GM10266 (cell line): Measurements from ENCODE around the gene PPP2R5B.

Experiments used
- DNase-seq: peaks from one replicate; pipeline ENCODE4 v3.0.0; 2012; ENCODE audit errors: extremely low spot score
- TF ChIP-seq, protein P1 (sequence below): IDR thresholded peaks from 2 replicates; pipeline ENCODE4 v1.5.1; 2012; ENCODE audit warnings: mild to moderate bottlenecking, low read depth; ENCODE audit not compliant: control insufficient read depth, insufficient read depth; ENCODE audit errors: missing control alignments

Gene PPP2R5B

DNA sequence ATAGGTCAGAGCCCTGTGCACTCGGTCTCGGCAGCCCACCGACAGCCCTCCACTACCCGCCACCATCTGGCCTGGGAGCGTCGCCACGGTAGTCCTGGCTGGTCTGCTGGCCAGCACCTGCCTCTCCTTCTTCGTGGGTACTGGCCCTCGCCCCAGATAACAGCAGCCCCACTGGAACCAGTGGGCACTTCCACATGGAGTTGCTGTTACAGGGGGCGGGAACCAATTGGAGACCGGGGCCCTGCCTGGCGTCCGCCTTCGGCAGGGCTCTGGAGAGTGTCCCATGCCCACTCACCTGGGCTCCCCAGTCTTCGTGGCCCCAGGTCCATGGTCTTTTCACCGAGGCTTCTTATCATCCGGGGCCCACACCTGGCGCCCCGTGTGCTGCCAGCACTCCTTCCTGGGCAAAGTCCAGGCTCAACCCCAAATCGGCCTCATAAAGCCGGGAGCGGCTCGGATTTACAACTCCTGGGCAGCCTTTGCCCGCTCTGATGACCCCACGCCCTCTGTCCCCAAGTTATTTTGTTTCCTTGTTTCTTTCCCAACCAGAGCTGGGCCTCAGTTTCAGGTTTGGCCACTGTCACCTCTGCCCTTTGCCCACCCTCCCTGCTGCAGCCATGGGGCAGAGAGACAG, 33.2 kb upstream of the PPP2R5B start:
- no peak for DNase-seq
- TF ChIP-seq, protein P1, sequence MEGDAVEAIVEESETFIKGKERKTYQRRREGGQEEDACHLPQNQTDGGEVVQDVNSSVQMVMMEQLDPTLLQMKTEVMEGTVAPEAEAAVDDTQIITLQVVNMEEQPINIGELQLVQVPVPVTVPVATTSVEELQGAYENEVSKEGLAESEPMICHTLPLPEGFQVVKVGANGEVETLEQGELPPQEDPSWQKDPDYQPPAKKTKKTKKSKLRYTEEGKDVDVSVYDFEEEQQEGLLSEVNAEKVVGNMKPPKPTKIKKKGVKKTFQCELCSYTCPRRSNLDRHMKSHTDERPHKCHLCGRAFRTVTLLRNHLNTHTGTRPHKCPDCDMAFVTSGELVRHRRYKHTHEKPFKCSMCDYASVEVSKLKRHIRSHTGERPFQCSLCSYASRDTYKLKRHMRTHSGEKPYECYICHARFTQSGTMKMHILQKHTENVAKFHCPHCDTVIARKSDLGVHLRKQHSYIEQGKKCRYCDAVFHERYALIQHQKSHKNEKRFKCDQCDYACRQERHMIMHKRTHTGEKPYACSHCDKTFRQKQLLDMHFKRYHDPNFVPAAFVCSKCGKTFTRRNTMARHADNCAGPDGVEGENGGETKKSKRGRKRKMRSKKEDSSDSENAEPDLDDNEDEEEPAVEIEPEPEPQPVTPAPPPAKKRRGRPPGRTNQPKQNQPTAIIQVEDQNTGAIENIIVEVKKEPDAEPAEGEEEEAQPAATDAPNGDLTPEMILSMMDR, result no peak

DNA sequence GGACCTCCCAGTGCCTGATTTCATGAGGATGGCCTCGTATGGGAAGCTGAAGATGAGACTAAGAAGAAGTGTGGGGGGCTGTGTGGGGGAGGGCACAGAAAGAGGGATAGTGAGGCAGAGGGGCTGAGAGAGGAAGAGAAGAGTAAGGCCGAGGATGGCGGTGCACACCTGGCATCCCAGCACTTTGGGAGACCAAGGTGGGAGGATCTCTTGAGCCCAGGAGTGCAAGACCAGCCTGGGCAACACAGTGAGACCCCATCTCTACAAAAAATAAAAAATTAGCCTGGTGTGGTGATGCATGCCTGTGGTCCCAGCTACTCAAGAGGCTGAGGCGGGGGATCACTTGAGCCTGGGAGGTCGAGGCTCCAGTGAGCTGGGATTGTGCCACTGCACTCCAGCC, 32.6 kb upstream of the PPP2R5B start:
- DNase-seq, result no peak
- TF ChIP-seq, protein P1, result no peak

DNA sequence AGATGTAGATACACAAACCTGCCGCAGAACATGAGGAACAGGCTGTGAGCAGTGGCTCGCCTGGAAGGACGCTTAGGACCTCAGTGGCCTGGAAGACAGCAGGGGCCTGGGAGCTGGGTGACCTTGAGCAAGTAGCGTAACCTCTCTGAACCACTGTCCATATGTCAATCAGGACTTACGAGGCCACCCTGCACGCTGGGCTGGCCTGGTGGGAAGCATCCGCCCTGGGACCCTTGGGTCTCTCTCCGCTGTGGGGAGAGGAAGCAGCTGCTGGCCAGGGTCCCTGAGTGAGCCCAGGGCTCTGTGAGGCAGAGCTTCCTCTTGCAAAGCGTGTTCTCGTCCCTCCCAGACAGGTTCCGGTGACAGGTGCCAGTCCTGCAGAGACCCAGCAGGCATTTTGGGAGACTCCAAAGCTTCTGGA, 32.1 kb upstream of the PPP2R5B start:
- no peak for DNase-seq
- TF ChIP-seq, protein P1, result no peak

GRCh38 chr11:64892838-64893193, 31.7 kb upstream of the PPP2R5B start:
- TF ChIP-seq, protein P1, result no peak
- DNase-seq, result no peak

- no peak for DNase-seq
These were observed 31.1 kb upstream of the PPP2R5B start for GRCh38 chr11:64893194-64894069.

GRCh38 chr11:64894070-64894811, 30.2 kb upstream of the PPP2R5B start:
- DNase-seq, result peak; percentile 94
- TF ChIP-seq, protein P1, result peak; percentile 97

More at GRCh38 chr11:64893194-64894069, 31.1 kb upstream of the PPP2R5B start:
- TF ChIP-seq, protein P1, result no peak
